ENCODE data around the gene ANGPT4.

ANGPT4 gene

DNA sequence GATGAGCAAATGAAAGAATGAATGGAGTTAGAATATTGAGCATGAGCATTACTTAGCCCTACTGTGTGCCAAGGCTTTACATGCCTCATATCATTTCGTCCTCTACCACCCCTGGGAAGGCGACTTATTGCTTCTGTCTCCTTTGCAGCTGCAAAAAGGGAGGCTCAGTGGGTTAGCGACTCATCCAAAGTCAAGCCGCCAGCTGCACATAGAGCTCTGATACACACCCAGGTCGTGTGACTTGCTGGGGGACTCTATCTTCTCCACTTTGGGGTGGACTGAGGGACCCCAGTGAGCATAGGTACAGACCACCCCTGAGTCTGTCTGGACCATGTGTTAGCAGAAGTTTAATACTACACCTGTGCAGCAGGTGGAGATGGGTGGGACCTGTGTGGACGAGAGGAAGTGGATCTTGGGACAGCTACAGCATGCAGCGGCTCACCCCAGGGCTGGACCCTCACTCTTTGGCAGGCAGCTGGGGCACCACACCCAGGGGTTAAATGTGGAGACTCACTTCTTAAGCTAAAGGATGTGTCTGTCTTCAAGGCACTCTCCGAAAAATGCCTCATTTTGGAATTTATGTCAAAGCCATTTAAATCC, 36.2 kb upstream of the ANGPT4 start:
- no peak overlapping the region for H3K4me3 ChIP-seq (ENCODE audit: low read length)
- DNase-seq (ENCODE audit: low read depth) = no peak
- TF ChIP-seq, protein P1, sequence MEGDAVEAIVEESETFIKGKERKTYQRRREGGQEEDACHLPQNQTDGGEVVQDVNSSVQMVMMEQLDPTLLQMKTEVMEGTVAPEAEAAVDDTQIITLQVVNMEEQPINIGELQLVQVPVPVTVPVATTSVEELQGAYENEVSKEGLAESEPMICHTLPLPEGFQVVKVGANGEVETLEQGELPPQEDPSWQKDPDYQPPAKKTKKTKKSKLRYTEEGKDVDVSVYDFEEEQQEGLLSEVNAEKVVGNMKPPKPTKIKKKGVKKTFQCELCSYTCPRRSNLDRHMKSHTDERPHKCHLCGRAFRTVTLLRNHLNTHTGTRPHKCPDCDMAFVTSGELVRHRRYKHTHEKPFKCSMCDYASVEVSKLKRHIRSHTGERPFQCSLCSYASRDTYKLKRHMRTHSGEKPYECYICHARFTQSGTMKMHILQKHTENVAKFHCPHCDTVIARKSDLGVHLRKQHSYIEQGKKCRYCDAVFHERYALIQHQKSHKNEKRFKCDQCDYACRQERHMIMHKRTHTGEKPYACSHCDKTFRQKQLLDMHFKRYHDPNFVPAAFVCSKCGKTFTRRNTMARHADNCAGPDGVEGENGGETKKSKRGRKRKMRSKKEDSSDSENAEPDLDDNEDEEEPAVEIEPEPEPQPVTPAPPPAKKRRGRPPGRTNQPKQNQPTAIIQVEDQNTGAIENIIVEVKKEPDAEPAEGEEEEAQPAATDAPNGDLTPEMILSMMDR (conservative IDR thresholded peaks at IDR 0.05; ENCODE audit: low read depth, low read length) = no peak

DNA sequence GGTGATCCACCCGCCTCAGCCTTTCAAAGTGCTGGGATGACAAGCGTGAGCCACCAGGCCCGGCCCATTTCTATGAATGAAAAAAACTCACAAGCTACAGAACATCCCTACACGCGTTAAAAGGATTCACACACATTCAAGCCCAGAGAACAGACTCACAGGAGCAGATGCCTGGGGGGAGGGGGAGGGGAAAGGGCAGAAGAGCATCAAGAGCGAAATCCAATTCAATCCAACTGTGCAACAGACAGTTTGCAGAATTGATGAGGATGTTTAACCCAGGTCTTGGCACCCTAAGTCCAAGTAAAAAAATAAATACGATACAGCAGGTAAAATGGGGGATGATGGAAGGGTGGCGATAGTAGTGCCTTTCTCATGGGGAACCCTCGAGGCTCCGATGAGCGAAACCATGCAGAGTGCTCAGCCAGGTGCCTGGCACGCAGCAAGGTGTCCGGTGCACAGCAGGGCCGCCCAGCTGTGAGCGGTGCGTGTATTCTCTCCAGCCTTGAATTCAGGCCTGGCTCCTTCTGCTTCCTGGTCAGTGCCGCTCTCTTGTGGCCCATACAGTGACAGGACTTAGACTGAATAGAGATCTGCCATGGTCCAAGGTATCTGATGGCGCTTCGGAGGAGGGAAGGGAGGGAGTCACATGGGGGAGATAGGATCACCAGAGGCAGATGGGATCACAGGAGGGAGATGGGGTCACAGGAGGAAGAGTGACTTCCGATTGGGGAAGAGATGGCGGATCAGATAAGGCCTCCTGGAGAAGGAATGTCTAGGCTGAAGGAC, 35.4 kb upstream of the ANGPT4 start:
- H3K4me3 ChIP-seq (ENCODE audit: low read length) = no peak overlapping the region
- TF ChIP-seq, protein P1 (conservative IDR thresholded peaks at IDR 0.05; ENCODE audit: low read depth, low read length) = no peak
- DNase-seq (ENCODE audit: low read depth) = no peak

DNA sequence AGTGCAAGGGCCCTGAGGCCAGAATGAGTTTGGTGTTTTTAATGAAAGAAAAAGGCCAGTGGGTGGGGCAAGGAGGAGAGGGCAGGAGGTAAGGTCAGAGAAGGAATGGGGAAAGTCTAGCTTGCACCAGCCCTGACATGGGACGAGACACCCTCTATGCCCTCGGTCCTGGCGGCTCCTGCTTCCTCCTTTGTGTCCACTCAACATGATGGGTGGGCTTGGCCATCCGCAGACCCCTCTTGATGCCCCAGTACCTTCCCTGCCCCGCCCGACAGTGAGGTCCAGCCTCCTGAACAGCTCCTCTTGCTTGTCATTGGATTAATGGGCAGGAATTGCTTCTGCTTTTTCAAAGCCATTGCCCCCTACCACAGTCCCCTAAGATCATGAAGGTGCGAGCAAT, 33.6 kb upstream of the ANGPT4 start:
- TF ChIP-seq, protein P1 (conservative IDR thresholded peaks at IDR 0.05; ENCODE audit: low read depth, low read length) = no peak
- H3K4me3 ChIP-seq (ENCODE audit: low read length) = no peak overlapping the region
- DNase-seq (ENCODE audit: low read depth) = no peak

DNA sequence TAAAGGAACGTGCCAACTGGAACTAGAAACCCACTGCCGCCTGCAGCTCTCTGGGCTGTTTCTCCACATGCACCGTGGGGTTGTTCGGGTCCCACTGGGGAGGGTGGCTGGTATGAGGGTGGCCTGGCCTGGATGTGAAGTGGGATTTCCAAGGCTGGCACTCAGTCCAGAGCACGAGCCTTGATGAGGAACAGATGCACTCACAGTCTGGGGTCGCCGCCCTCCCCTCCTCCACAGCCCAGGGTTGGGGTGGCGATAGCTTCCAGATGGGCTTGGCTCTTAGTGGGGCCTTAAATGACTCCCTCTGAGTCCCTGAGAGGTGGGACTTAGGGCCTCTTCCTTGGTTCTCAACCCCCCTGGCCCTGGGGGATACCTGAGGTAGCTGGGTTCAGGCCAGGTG, 30.7 kb upstream of the ANGPT4 start:
- TF ChIP-seq, protein P1 (conservative IDR thresholded peaks at IDR 0.05; ENCODE audit: low read depth, low read length) = no peak
- no peak for DNase-seq (ENCODE audit: low read depth)
- H3K4me3 ChIP-seq (ENCODE audit: low read length) = no peak overlapping the region

DNA sequence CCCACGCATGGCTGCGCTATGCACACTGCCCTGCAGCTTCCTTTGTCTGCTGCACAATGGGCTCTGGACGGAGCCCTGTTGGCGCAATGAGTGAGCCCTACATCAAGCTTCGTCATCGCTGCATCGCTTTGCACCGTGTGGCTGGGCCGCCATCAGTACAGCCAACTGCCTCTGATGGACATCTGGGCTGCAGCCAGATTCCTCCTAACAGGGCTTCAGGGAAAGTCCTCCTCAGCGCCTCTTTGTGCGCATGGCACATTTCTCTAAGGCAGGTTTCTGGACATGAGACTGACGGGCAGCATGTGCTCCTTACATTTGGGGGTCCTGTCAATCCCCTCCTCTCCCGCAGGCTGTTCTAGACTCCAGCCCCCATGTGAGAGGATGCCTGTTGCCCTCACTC, 29.7 kb upstream of the ANGPT4 start:
- TF ChIP-seq, protein P1 (conservative IDR thresholded peaks at IDR 0.05; ENCODE audit: low read depth, low read length) = no peak
- H3K4me3 ChIP-seq (ENCODE audit: low read length) = no peak overlapping the region
- DNase-seq (ENCODE audit: low read depth) = no peak

DNA sequence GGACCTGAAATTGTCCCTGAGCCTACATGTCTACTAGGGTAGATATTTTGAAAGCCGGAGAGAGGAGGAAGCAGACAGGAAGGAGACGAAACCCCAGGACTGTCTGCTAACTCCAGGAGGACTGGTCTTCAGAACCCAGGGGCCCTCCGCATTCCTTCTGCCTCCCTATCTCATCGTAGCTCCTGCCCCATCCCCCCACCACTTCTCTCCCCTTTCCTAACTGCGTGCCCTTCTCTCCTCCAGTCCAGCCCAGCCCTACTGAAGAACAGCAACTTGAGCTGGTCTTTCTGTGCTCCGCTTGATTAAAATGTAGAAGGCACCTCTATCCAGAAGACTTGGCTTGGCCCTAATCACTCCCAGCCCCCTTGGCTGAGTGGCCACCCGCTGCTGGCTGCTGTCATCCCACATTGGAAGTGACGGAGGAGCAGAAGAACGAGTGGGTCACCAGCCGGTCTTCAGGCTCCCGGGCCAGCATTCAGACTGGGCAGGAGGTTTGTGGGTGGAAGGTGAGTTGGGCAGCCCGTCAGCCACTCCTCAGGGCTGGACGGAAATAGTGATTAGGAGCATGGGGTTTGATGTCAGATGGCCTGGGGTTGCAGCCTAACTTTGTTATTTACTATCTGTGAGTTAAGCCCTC, 28.8 kb upstream of the ANGPT4 start:
- no peak for DNase-seq (ENCODE audit: low read depth)
- TF ChIP-seq, protein P1 (conservative IDR thresholded peaks at IDR 0.05; ENCODE audit: low read depth, low read length) = no peak
- H3K4me3 ChIP-seq (ENCODE audit: low read length) = no peak overlapping the region
